ENCODE data around the gene LOXHD1. TPM values are rescaled to one million over a fixed set of nuclear protein-coding genes. Genes with fewer than 3 reads are reported as not detected.

The LOXHD1 gene
- total RNA-seq, 2 experiments from 2014 or later, result 0.47 to 0.63 TPM

DNA sequence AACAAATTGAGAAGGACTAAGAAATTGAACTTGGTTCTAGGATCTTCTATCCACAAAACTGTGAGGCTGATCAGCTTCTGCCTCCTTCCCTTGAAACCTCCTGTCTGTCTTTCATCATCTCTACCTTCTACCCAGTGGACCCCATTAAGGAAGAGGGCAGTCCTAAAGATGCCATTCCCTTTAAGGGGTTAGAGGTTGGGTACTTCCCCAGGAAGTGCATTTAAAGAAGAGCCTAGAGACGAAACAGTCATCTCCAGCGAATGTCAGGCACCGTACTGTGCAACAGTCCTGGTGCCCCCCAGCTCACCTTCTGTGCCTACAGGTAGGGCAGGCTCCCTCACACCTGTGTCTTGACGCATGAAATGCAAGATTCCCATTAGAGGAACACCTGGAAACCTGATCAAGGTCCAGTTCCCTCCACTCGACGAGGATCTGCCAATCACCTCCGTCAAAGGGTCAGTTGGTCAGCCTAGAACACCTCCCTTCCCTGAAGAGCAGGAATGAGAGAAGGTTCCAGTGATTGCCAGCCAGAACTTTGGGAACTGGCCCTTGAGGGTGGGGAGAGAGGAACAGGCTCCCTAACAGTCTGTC, 20.9 kb downstream of the LOXHD1 start:
- ChIA-PET POLR2A (no interaction called here), CTCF (no interaction called here)
- peaks cover 2% of the 10 kb centered on the region for H3K27me3 Mint-ChIP-seq (ENCODE audit: low read depth)
- H3K4me3 Mint-ChIP-seq, result no peak overlapping the region
- H3K4me1 Mint-ChIP-seq (ENCODE audit: low read depth), result peaks cover 14% of the 10 kb centered on the region
- H3K27ac Mint-ChIP-seq, result peak overlapping the region; percentile 41
- H3K9me3 Mint-ChIP-seq (ENCODE audit: insufficient read depth), result peaks cover 5% of the 10 kb centered on the region
- ATAC-seq, result no peak
- DNase-seq, result no peak
- H3K36me3 Mint-ChIP-seq (ENCODE audit: low read depth), result peaks cover 5% of the 10 kb centered on the region

DNA sequence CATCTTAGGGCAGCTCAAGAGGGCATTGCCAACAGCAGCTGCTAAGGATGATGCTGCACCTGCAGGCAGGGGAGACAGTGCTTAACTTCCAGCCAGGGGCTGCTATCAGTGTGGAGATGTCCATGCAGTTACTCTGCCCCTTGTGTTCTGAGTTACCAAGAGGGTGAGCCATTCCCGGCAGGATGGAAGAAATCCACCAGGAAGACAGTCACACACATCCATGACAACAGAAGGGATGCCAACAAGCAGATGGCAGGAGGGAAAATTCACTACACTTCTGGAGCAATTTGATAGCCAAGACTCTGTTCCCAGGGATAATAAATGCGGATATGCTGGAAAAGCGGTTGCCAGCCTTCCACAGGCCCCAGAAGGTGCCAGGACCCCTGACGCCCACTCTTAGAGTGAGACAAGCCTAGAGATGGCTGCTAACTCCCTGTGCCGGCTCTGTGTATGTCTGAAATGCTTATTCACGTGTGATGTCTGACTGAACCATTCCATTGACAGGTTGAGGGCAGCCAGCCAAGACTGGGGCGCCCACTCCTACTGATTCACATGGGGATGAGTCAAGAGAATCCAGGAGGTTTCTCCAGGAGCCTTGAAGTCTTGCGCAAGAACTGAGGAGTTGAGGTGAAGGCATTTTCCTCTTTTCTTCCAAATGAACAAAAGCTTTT, 24.5 kb downstream of the LOXHD1 start:
- Mint-ChIP-seq H3K4me3 (no peak overlapping the region), H3K27me3 (ENCODE audit: low read depth) (peaks cover 2% of the 10 kb centered on the region), H3K9me3 (ENCODE audit: insufficient read depth) (peaks cover 5% of the 10 kb centered on the region), H3K36me3 (ENCODE audit: low read depth) (peaks cover 9% of the 10 kb centered on the region), H3K27ac (no peak overlapping the region), H3K4me1 (ENCODE audit: low read depth) (peaks cover 41% of the 10 kb centered on the region)
- POLR2A ChIA-PET, result no interaction called here
- no peak for DNase-seq
- CTCF ChIA-PET, result interaction anchor here (0.6 to 2.4 kb wide), 3 partner anchors 10 to 656 kb away, joined by 3 to 6 read pairs (median 3); no protein-coding TSS in a partner anchor
- no peak for ATAC-seq

DNA sequence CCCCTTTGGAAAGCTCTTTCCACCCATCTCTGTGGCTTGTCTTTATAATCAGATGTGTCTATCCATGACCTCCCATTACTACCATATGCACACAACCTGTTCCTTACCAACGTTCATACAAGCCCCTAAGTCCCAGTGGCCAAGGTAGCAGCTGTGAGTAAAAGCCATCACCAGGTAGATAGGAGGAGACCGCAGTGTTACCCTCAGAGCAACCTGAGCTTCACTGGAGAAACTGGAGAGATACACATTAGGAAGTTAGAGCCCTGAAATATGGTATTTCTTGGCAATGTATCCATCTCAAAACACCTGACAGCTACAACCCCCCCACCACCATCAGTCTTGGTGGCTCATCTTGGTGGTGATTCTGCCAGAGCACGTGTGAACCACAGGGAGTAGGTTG, 26.0 kb downstream of the LOXHD1 start:
- POLR2A ChIA-PET, result interaction anchor here (0.6 kb wide), 1 partner anchor 362 kb away, joined by 3 read pairs; no protein-coding TSS in a partner anchor
- Mint-ChIP-seq H3K4me3 (no peak overlapping the region), H3K27ac (peak overlapping the region; percentile 88), H3K27me3 (ENCODE audit: low read depth) (peaks cover 2% of the 10 kb centered on the region), H3K9me3 (ENCODE audit: insufficient read depth) (peaks cover 5% of the 10 kb centered on the region), H3K4me1 (ENCODE audit: low read depth) (peaks cover 35% of the 10 kb centered on the region), H3K36me3 (ENCODE audit: low read depth) (peaks cover 9% of the 10 kb centered on the region)
- ATAC-seq (no peak), DNase-seq (peak; percentile 15)
- CTCF ChIA-PET, result interaction anchor here (1.1 to 1.6 kb wide), 2 partner anchors 27 to 458 kb away, joined by 3 to 8 read pairs; a partner anchor contains a TSS

DNA sequence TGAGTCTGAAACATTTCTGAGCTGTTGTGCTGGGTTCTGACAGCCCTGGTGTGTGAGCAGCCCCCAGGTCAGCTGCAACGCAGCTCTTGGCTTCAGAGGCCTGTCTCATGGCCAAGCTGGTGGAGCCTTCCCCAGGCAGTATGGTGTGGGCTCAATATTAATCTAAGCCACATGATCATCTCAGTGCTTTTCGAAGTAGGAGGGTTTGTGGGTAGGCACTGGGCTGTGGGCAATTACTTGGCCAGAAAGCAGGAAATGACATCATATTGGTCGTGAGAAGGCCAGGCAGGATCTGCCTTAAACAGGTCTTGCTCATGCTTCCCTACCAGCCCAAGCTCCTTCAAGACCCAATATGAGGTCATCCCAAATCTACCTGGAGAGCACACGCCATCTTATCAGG, 26.9 kb downstream of the LOXHD1 start:
- ATAC-seq (peak; percentile 84), DNase-seq (peak; percentile 71)
- Mint-ChIP-seq H3K27me3 (ENCODE audit: low read depth) (peaks cover 5% of the 10 kb centered on the region), H3K9me3 (ENCODE audit: insufficient read depth) (peaks cover 5% of the 10 kb centered on the region), H3K27ac (peak overlapping the region; percentile 88), H3K4me1 (ENCODE audit: low read depth) (peaks cover 31% of the 10 kb centered on the region), H3K4me3 (peak overlapping the region; percentile 45), H3K36me3 (ENCODE audit: low read depth) (peaks cover 9% of the 10 kb centered on the region)
- ChIA-PET POLR2A (interaction anchor here (0.6 kb wide), 1 partner anchor 361 kb away, joined by 3 read pairs; no protein-coding TSS in a partner anchor), CTCF (interaction anchor here (1.6 kb wide), 1 partner anchor 28 kb away, joined by 8 read pairs; no protein-coding TSS in a partner anchor)

DNA sequence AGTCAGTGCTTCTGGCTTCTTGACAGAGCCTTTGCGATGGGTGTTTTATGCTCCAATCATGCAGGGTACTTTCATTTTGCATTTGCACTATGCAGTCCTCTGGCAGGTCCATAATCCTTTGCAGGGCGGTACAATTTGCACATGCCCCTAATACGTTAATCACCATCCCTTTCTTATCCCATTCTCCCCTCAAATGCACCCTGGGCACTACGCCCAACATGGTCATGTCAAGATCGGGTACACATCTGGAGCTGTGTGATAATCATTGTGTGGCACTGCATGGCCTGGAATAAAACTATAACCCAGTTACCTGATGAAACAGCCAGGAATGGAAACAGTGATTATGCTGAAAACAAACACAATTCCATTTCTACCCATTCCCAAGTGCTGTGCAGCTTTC, 27.7 kb downstream of the LOXHD1 start:
- ATAC-seq, result no peak
- H3K27ac Mint-ChIP-seq, result peak overlapping the region; percentile 88
- ChIA-PET POLR2A (no interaction called here), CTCF (interaction anchor here (1.6 kb wide), 1 partner anchor 28 kb away, joined by 8 read pairs; no protein-coding TSS in a partner anchor)
- peaks cover 5% of the 10 kb centered on the region for H3K27me3 Mint-ChIP-seq (ENCODE audit: low read depth)
- H3K9me3 Mint-ChIP-seq (ENCODE audit: insufficient read depth), result peaks cover 5% of the 10 kb centered on the region
- peak; percentile 7 for DNase-seq
- H3K36me3 Mint-ChIP-seq (ENCODE audit: low read depth), result peaks cover 14% of the 10 kb centered on the region
- peaks cover 39% of the 10 kb centered on the region for H3K4me1 Mint-ChIP-seq (ENCODE audit: low read depth)
- H3K4me3 Mint-ChIP-seq, result no peak overlapping the region

DNA sequence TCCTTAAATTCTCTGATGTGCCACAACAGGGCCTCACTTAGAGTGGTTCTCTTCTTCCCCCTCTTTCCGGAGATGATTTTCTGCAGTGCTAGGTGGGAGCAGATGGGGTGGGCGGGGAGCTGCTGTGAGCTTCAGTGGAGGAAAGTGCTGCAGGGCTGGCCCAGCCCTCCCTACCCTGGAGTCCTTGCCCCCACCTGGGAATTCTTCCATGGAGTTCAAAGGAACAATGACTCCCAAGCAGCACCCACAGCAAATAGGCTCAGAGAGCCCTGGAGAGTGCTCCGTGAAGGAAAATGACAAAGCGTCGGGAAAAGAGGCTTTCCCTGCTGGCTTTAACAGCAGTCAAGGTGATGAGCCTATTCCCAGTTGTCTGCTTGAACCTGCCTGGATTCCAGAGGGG, 28.8 kb downstream of the LOXHD1 start:
- H3K4me3 Mint-ChIP-seq, result no peak overlapping the region

DNA sequence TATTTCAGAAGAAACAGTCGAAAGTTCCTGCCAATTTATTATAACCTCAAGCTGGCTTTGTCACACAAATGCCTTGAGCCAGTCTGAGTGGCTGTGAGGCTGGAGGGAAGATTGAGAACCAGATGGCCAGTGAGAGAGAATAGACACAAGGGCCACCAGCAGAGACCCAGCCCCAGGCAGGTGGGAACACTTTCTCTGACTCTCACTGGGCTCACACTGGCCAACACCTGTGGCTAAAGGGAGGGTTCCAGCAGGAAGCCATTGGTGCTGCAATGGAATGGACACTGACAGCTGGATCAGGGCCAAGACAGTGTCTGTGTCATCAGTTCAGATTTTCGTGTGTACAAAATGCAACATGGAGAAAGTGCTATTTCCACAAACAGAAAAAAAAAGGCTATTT, 29.9 kb downstream of the LOXHD1 start:
- CTCF ChIA-PET, result interaction anchor here (0.9 to 1.4 kb wide), 3 partner anchors 10 to 479 kb away, joined by 3 to 4 read pairs (median 4); no protein-coding TSS in a partner anchor
- peaks cover 12% of the 10 kb centered on the region for H3K36me3 Mint-ChIP-seq (ENCODE audit: low read depth)
- peaks cover 2% of the 10 kb centered on the region for H3K27me3 Mint-ChIP-seq (ENCODE audit: low read depth)
- no peak overlapping the region for H3K27ac Mint-ChIP-seq
- no peak for ATAC-seq
- H3K4me1 Mint-ChIP-seq (ENCODE audit: low read depth), result peaks cover 60% of the 10 kb centered on the region
- POLR2A ChIA-PET, result no interaction called here
- H3K9me3 Mint-ChIP-seq (ENCODE audit: insufficient read depth), result no peaks in the 10 kb centered on the region
- no peak overlapping the region for H3K4me3 Mint-ChIP-seq
- DNase-seq, result peak; percentile 13

More for the DNA sequence above, 28.8 kb downstream of the LOXHD1 start:
- peaks cover 14% of the 10 kb centered on the region for H3K36me3 Mint-ChIP-seq (ENCODE audit: low read depth)
- no peak overlapping the region for H3K27ac Mint-ChIP-seq
- POLR2A ChIA-PET, result no interaction called here
- DNase-seq (peak; percentile 7), ATAC-seq (no peak)
- peaks cover 1% of the 10 kb centered on the region for H3K9me3 Mint-ChIP-seq (ENCODE audit: insufficient read depth)
- H3K4me1 Mint-ChIP-seq (ENCODE audit: low read depth), result peaks cover 51% of the 10 kb centered on the region
- H3K27me3 Mint-ChIP-seq (ENCODE audit: low read depth), result peaks cover 5% of the 10 kb centered on the region
- CTCF ChIA-PET, result no interaction called here

DNA sequence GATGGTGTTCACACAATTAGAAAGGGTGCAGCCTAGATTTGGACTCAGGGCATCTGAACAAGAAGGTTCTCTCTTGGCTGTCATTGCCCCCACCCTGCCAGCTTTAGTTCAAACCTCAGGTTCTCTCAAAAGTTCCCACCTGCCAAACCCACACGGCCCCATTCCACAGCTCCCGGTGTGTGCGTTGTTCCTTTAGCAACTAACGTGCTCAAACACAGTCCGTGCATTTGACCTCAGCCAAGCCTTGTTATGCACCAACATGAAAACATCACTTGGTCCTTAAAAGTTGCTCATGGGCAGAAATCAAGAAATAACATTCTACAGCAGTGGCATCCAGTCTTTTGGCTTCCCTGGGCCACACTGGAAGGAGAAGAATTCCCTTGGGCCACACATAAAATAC, 32.0 kb downstream of the LOXHD1 start:
- ChIA-PET POLR2A (no interaction called here), CTCF (interaction anchor here (0.8 to 3.4 kb wide), 2 partner anchors 33 to 452 kb away, joined by 4 to 25 read pairs; a partner anchor contains a TSS)
- Mint-ChIP-seq H3K9me3 (ENCODE audit: insufficient read depth) (no peaks in the 10 kb centered on the region), H3K36me3 (ENCODE audit: low read depth) (peaks cover 7% of the 10 kb centered on the region), H3K27me3 (ENCODE audit: low read depth) (peaks cover 2% of the 10 kb centered on the region), H3K4me1 (ENCODE audit: low read depth) (peaks cover 62% of the 10 kb centered on the region), H3K4me3 (no peak overlapping the region), H3K27ac (peak overlapping the region; percentile 88)
- no peak for ATAC-seq
- DNase-seq, result peak; percentile 9

DNA sequence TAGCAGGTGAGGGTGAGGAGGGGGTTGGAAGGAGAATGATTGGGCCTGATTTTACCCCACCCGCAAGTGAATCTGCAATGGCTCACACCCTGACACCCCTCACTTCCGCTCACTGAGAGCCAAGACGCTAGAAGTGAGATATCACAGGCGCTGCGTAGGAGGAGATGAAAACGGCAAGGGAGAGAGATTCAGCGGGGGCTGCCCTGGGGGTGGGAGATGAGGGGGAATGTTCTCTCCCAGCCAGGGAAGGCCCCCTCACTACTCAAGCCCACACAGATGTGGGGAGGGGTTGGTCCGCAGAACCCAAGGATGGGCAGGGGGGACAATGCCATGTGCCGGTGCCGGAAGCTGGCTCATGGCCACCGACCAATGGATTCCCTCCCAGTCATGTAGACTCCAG, 32.9 kb downstream of the LOXHD1 start:
- ATAC-seq, result peak; percentile 37

DNA sequence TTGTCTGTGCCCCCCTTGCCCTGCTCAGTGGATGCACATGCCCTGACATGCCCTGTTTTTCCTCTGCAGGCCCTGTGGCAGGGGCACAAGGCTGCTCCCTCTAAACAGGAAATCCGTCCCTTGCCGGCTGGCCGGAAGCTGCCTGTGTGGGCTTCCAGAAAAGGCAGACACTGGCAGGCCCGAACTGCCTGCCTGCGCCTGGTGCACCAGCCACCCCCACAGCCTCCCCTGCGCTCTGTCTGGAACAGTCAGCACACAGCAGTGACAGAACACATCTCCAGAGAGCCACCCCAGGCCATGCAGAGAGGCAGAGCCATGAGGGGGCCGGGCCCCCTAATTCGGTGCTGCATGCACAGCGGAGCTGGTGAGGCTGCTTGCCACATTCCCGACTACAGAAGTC, 33.5 kb downstream of the LOXHD1 start:
- POLR2A ChIA-PET, result interaction anchor here (0.8 to 1.3 kb wide), 2 partner anchors 25 to 348 kb away, joined by 3 read pairs; no protein-coding TSS in a partner anchor
- Mint-ChIP-seq H3K9me3 (ENCODE audit: insufficient read depth) (no peaks in the 10 kb centered on the region), H3K27me3 (ENCODE audit: low read depth) (peaks cover 2% of the 10 kb centered on the region), H3K27ac (peak overlapping the region; percentile 88), H3K4me3 (no peak overlapping the region), H3K4me1 (ENCODE audit: low read depth) (peaks cover 47% of the 10 kb centered on the region), H3K36me3 (ENCODE audit: low read depth) (peaks cover 7% of the 10 kb centered on the region)
- peak; percentile 85 for ATAC-seq
- CTCF ChIA-PET, result interaction anchor here (0.5 to 4.4 kb wide), 23 partner anchors 8 to 661 kb away, joined by 3 to 53 read pairs (median 4); partner anchors contain the start of gene LOXHD1
- DNase-seq, result peak; percentile 70

More for the DNA sequence above, 32.9 kb downstream of the LOXHD1 start:
- Mint-ChIP-seq H3K4me1 (ENCODE audit: low read depth) (peaks cover 52% of the 10 kb centered on the region), H3K36me3 (ENCODE audit: low read depth) (peaks cover 7% of the 10 kb centered on the region), H3K27me3 (ENCODE audit: low read depth) (peaks cover 2% of the 10 kb centered on the region), H3K9me3 (ENCODE audit: insufficient read depth) (no peaks in the 10 kb centered on the region), H3K4me3 (no peak overlapping the region), H3K27ac (peak overlapping the region; percentile 88)
- POLR2A ChIA-PET, result interaction anchor here (0.8 kb wide), 1 partner anchor 24 kb away, joined by 3 read pairs; no protein-coding TSS in a partner anchor
- CTCF ChIA-PET, result interaction anchor here (0.8 to 4.4 kb wide), 11 partner anchors 9 to 527 kb away, joined by 3 to 53 read pairs (median 4); partner anchors contain the start of gene LOXHD1
- no peak for DNase-seq

DNA sequence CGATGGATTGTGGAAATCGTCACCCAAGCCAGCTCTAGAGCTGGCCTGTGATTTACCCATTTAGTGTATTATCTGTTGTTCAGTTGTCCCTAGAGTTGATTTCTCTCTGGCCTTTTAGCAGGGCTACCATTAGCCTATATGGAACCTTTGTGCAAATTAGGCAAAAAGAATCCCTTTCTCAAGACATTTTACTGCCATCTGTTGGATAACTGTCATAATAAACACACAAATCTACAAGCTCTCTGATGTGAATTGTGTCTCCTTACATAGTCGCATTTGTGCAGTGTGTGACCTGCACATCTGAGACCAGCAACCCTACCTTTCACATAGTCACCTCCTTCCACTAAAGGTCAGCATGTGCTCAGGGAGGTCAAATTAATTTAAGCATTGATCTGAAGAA, 34.0 kb downstream of the LOXHD1 start:
- Mint-ChIP-seq H3K27me3 (ENCODE audit: low read depth) (peaks cover 2% of the 10 kb centered on the region), H3K36me3 (ENCODE audit: low read depth) (peaks cover 7% of the 10 kb centered on the region), H3K4me1 (ENCODE audit: low read depth) (peaks cover 46% of the 10 kb centered on the region), H3K4me3 (no peak overlapping the region), H3K9me3 (ENCODE audit: insufficient read depth) (no peaks in the 10 kb centered on the region), H3K27ac (peak overlapping the region; percentile 88)
- ATAC-seq, result peak; percentile 43
- POLR2A ChIA-PET, result interaction anchor here (1.1 to 1.3 kb wide), 2 partner anchors 26 to 347 kb away, joined by 3 read pairs; no protein-coding TSS in a partner anchor
- CTCF ChIA-PET, result interaction anchor here (0.5 to 4.4 kb wide), 23 partner anchors 10 to 661 kb away, joined by 3 to 53 read pairs (median 4); partner anchors contain the start of gene LOXHD1
- DNase-seq, result no peak
